Eye (tissue), 1 donor: ENCODE measurements around the gene UBE2Q2.
"Not testable (repeated sequence)": the region's sequence is repeated elsewhere in the genome, so short reads cannot be mapped to it uniquely, and the experiment has no call there.

Experiments
- DNase-seq: peaks from one replicate; pipeline ENCODE4 v3.0.0-alpha.2; 2015

UBE2Q2 gene

GRCh38 chr15:75842722-75843677, at the start of gene UBE2Q2:
TSS of gene UBE2Q2 (plus strand) at chr15:75843447. CDS start at chr15:75843667, 220 bp downstream.
- peak; percentile 91 for DNase-seq

- DNase-seq, result no peak
Measured at GRCh38 chr15:75796321-75796720, 46.9 kb upstream of the UBE2Q2 start.

GRCh38 chr15:75797146-75797545, 46.1 kb upstream of the UBE2Q2 start:
- not testable (repeated sequence) for DNase-seq

GRCh38 chr15:75799190-75799589, 44.1 kb upstream of the UBE2Q2 start:
- DNase-seq, result no peak

GRCh38 chr15:75800409-75800808, 42.8 kb upstream of the UBE2Q2 start:
- DNase-seq, result not testable (repeated sequence)

GRCh38 chr15:75801859-75802593, 41.2 kb upstream of the UBE2Q2 start:
- peak; percentile 95 for DNase-seq

- not testable (repeated sequence) for DNase-seq
Measured at GRCh38 chr15:75807486-75807885, 35.8 kb upstream of the UBE2Q2 start.

GRCh38 chr15:75808009-75808408, 35.2 kb upstream of the UBE2Q2 start:
- not testable (repeated sequence) for DNase-seq

- DNase-seq, result no peak
Measured at GRCh38 chr15:75808563-75808962, 34.7 kb upstream of the UBE2Q2 start.

- DNase-seq, result no peak
Measured at GRCh38 chr15:75809986-75810750, 33.1 kb upstream of the UBE2Q2 start.

GRCh38 chr15:75810874-75811498, 32.3 kb upstream of the UBE2Q2 start:
- DNase-seq, result no peak

- DNase-seq, result no peak
Measured at GRCh38 chr15:75811626-75812025, 31.6 kb upstream of the UBE2Q2 start.

- DNase-seq, result no peak
Measured at GRCh38 chr15:75814794-75815193, 28.5 kb upstream of the UBE2Q2 start.

GRCh38 chr15:75815811-75816719, 27.2 kb upstream of the UBE2Q2 start:
- DNase-seq, result no peak

GRCh38 chr15:75817138-75817935, 25.9 kb upstream of the UBE2Q2 start:
- DNase-seq, result no peak

GRCh38 chr15:75820206-75820605, 23.0 kb upstream of the UBE2Q2 start:
- no peak for DNase-seq

- DNase-seq, result peak; percentile 88
Measured at GRCh38 chr15:75821786-75822345, 21.4 kb upstream of the UBE2Q2 start.

GRCh38 chr15:75822685-75823278, 20.5 kb upstream of the UBE2Q2 start:
- peak; percentile 44 for DNase-seq

- DNase-seq, result peak; percentile 48
Measured at GRCh38 chr15:75823860-75824613, 19.2 kb upstream of the UBE2Q2 start.
